ENCODE measurements around the gene DUOXA1.
"Not testable (repeated sequence)": the region's sequence is repeated elsewhere in the genome, so short reads cannot be mapped to it uniquely, and the experiment has no call there.

The DUOXA1 gene

GRCh38 chr15:45089712-45090373 is 39.8 kb downstream of the DUOXA1 start:
- no peak for DNase-seq (ENCODE audit: low read depth in 2 of 2)

DNA sequence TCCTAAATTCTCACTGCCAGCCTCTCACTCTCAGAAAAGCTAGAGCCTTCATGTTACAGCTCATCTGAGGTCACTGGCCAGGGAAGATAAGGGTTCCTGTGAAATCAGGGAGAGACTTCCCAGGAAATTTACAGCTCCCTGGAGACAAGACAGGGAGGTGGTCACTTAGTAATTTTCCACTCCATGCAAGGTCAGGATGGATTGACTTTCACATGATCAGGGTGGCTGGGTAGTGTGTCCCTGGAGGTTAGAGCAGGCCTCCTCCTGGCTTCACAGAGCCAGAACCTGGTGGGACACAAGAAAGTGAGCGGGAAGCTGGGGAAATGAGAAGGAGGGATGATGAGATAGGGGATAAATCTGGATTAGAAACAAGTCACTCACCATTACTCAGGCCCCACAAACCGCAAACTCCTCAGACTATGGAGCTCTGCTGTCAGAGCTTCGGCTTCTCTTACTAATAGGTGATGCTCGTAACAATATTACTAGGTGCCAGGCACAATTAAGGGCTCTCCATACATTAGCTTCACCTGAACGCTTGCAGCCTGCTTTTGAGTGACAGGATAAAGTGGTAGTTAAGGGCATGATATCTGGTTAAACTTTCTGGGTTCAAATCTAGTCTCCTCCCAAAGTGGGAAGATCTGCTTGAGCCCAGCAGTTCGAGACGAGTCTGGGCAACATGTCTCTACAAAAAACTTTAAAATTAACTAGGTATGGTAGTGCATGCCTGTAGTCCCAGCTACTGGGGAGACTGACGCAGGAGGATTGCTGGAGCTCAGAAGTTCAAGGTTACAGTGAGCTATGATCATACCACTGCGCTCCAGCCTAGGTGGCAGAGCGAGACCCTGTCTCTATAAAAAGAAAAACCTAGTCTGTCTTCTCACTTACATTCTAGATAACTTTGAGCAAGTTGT is 40.6 kb downstream of the DUOXA1 start:
- DNase-seq (ENCODE audit: low read depth in 2 of 2): no peak

DNA sequence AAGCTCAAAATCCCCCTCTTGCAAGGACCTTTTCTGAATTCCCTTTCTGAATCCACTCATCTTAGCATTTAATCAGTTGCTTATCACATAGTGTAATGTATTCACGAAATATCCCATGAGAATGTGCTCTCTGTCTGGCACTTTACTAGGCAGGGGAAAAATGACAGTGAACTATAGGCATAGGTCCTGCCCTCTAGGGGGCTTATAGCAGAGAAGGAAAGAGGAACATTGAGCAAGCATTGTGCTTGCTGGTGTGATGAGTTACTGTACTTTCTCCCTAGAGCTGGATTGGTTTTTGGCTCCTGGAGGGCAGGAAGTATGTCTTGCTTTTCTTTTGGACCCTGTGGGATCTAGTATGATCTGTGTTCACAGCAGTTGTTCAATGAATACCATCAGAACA is 42.2 kb downstream of the DUOXA1 start:
- no peak for DNase-seq (ENCODE audit: low read depth in 2 of 2)

GRCh38 chr15:45084163-45084562 is 45.5 kb downstream of the DUOXA1 start:
- no peak for DNase-seq (ENCODE audit: low read depth in 2 of 2)

GRCh38 chr15:45083223-45083622 is 46.5 kb downstream of the DUOXA1 start:
- DNase-seq (ENCODE audit: low read depth in 2 of 2): no peak

GRCh38 chr15:45082412-45082811 is 47.3 kb downstream of the DUOXA1 start:
- not testable (repeated sequence) for DNase-seq (ENCODE audit: low read depth in 2 of 2)

GRCh38 chr15:45080593-45080992 is 49.1 kb downstream of the DUOXA1 start:
- DNase-seq (ENCODE audit: low read depth in 2 of 2): not testable (repeated sequence)

- not testable (repeated sequence) for DNase-seq (ENCODE audit: low read depth in 2 of 2)
Observed at GRCh38 chr15:45079628-45080246, 49.9 kb downstream of the DUOXA1 start.

DNA sequence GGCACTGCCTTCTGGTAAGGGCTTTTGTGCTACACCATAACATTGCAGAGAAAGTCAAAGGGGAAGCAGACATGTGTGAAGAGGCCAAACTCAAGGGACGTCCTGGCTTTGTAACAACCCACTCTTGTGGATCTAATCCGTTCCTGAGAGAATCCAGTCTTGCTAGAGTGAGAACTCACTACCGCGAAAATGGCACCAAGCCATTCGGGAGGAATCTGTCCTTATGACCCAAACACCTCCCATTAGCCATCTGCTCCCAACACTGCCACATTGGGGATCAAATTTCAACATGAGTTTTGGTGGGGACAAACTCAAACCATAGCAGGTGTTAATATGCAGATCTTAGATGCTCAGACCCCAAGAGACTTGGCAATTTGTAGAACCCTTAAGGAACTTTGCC is 50.5 kb downstream of the DUOXA1 start:
- DNase-seq (ENCODE audit: low read depth in 2 of 2): not testable (repeated sequence)

DNA sequence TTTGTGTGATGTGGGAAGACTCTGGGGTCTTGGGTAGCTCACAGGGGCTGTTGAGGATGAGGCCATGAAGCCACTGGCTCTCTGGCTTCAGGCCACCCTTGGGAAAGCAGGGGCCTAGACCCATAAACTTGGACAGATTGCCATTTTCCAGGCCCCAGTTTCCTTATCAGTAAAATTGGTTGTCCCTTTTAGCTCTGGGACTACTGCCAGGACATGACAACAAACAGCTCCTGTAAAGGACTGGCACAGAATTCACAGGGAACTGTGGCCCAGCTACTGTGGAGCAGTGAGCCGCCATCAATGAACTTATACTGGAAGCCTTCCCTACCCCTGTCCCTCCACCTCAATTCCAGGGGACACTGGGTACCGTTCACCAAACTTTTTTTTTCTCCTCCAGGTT is 52.3 kb downstream of the DUOXA1 start:
- DNase-seq (ENCODE audit: low read depth in 2 of 2): not testable (repeated sequence)

- DNase-seq (ENCODE audit: low read depth in 2 of 2): not testable (repeated sequence)
Observed at GRCh38 chr15:45075440-45076320, 54.0 kb downstream of the DUOXA1 start.

GRCh38 chr15:45073602-45074001 is 56.1 kb downstream of the DUOXA1 start:
- not testable (repeated sequence) for DNase-seq (ENCODE audit: low read depth in 2 of 2)

DNA sequence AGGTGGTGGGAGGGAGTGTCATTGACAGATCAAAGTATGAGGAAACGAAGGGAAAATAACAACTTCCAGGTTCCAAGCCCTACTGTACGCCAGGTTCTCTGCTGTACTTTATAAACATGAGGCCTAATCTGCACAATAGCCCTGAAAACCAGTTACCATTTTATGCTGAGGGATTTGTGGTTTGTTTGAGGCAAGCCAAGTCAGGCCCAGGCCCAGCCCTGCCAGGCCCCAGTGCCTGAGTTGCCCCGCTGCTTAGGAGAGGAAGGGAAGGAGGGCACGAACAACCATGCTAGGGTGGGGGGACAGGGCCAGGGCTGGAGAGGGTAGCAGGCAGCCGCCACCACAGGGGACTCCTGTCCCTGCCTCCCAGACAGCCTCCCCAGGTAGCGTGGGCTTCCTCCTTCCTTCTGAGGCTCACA is 59.7 kb downstream of the DUOXA1 start:
- DNase-seq (ENCODE audit: low read depth in 2 of 2): not testable (repeated sequence)
